GM12878 (cell line): Measurements from ENCODE around the gene TPRG1.

Experiments
- CBX5 ChIP-seq: sonication (generic); IDR thresholded peaks from 2 replicates; pipeline ENCODE4 v1.6.1; 2016; ENCODE audit warnings: low read depth, moderate library complexity, mild to moderate bottlenecking, inconsistent platforms
- POLR2A ChIP-seq: IDR thresholded peaks from 2 replicates; pipeline ENCODE4 v1.6.1; 2011; ENCODE audit warnings: low read depth, mild to moderate bottlenecking, low read length
- POLR2AphosphoS2 ChIP-seq: IDR thresholded peaks from 2 replicates; pipeline ENCODE4 v1.6.1; 2011; ENCODE audit warnings: low read depth, mild to moderate bottlenecking, low read length, improper control_type of control experiment, moderate library complexity
- POLR2AphosphoS5 ChIP-seq: IDR thresholded peaks from 2 replicates; pipeline ENCODE4 v1.6.1; 2011; ENCODE audit warnings: mild to moderate bottlenecking, low read length, inconsistent platforms
- RFX5 ChIP-seq: IDR thresholded peaks from 2 replicates; pipeline ENCODE4 v1.6.1; 2011; ENCODE audit warnings: low read depth, low read length, improper control_type of control experiment
- ZNF274 ChIP-seq: IDR thresholded peaks from one replicate; pipeline ENCODE4 v1.8.0; 2011; ENCODE audit not compliant: insufficient read length, insufficient read depth
- TF ChIP-seq, protein P1 (sequence below): IDR thresholded peaks from 2 replicates; pipeline ENCODE4 v1.6.1; 2012; ENCODE audit warnings: low read length, inconsistent platforms
- TF ChIP-seq, protein P2 (sequence below), 3 experiments: IDR thresholded peaks in 2 of 3; conservative IDR thresholded peaks in 1 of 3; 2 replicates each; pipeline ENCODE4 v1.5.1; 2011; ENCODE audit warnings: low read depth in 3 of 3, low read length in 3 of 3, mild to moderate bottlenecking in 3 of 3, control low read depth in 2 of 3, moderate library complexity in 2 of 3, inconsistent platforms in 1 of 3, mixed read lengths in 1 of 3; ENCODE audit not compliant: control insufficient read depth in 2 of 3, insufficient read depth in 1 of 3; ENCODE audit errors: extremely low read depth in 1 of 3

DNA sequence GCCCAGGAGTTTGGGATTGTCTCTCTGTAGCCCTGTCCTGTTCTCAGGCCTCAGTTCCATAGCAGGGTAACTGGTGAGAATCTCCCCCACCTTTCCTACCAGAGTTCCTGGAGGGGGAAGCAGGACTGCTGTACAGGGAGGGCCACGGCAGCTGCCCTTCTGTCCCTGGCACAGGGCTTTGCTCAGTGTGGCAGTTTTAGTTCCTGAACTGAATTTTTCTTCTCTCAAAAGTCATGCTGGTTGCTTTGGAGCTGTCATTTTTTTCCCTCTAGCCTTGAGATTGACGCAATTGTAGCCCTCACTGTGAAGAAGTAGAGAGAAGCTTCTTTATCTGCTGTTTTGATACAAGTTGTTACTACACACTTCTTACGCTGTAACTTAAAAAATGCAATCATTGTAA, 55.5 kb downstream of the TPRG1 start:
- TF ChIP-seq, protein P1, sequence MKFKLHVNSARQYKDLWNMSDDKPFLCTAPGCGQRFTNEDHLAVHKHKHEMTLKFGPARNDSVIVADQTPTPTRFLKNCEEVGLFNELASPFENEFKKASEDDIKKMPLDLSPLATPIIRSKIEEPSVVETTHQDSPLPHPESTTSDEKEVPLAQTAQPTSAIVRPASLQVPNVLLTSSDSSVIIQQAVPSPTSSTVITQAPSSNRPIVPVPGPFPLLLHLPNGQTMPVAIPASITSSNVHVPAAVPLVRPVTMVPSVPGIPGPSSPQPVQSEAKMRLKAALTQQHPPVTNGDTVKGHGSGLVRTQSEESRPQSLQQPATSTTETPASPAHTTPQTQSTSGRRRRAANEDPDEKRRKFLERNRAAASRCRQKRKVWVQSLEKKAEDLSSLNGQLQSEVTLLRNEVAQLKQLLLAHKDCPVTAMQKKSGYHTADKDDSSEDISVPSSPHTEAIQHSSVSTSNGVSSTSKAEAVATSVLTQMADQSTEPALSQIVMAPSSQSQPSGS = no peak
- TF ChIP-seq RFX5 = no peak
- TF ChIP-seq POLR2A = no peak
- TF ChIP-seq POLR2AphosphoS5 = no peak
- TF ChIP-seq, protein P2, sequence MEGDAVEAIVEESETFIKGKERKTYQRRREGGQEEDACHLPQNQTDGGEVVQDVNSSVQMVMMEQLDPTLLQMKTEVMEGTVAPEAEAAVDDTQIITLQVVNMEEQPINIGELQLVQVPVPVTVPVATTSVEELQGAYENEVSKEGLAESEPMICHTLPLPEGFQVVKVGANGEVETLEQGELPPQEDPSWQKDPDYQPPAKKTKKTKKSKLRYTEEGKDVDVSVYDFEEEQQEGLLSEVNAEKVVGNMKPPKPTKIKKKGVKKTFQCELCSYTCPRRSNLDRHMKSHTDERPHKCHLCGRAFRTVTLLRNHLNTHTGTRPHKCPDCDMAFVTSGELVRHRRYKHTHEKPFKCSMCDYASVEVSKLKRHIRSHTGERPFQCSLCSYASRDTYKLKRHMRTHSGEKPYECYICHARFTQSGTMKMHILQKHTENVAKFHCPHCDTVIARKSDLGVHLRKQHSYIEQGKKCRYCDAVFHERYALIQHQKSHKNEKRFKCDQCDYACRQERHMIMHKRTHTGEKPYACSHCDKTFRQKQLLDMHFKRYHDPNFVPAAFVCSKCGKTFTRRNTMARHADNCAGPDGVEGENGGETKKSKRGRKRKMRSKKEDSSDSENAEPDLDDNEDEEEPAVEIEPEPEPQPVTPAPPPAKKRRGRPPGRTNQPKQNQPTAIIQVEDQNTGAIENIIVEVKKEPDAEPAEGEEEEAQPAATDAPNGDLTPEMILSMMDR (IDR thresholded peaks at IDR 0.05 in 2 of 3, conservative IDR thresholded peaks at IDR 0.05 in 1 of 3; ENCODE audit: control insufficient read depth in 2 of 3, extremely low read depth in 1 of 3, insufficient read depth in 1 of 3, low read depth in 3 of 3, low read length in 3 of 3) = no peak
- no peak for TF ChIP-seq POLR2AphosphoS2
- no peak for TF ChIP-seq CBX5
- no peak for TF ChIP-seq ZNF274
